Endothelial cell of umbilical vein (primary cell): Measurements from ENCODE around the gene NES. TPM values are rescaled to one million over a fixed set of nuclear protein-coding genes. Genes with fewer than 3 reads are reported as not detected.

Experiments
- BruUV-seq: library from RNA; stranded (reverse); fragments of 400-500 nt; replicated peaks from 2 replicates; lab custom pipeline; 2021; lab: Mats Ljungman, UMichigan
- CTCF ChIA-PET: fragments of 300-600, 350-600 bp; sonication (Branson Sonifier 250); formaldehyde crosslinking; loops from one replicate; lab custom pipeline; 2021; ENCODE audit warnings: antibody characterized with exemption, inconsistent platforms; lab: Charles Lee
- POLR2A ChIA-PET: fragments of 300-600, 350-600 bp; sonication (Branson Sonifier 250); formaldehyde crosslinking; loops from one replicate; lab custom pipeline; 2021; ENCODE audit warnings: antibody characterized with exemption, inconsistent platforms; lab: Charles Lee
- DNase-seq: peaks from one replicate; pipeline ENCODE4 v3.0.0-alpha.2; 2011; ENCODE audit warnings: low read depth, low spot score
- FAIRE-seq: peaks from 2 replicates; lab custom pipeline; 2011; peaks lifted over from hg19 to GRCh38; lab: Jason Lieb, UNC
- H2AFZ ChIP-seq: 2 replicates; pipeline ENCODE4 v1.6.0; 2012; ENCODE audit warnings: low read depth, low read length, control low read depth, inconsistent platforms
- H3K27ac ChIP-seq: 2 replicates; pipeline ENCODE4 v1.5.1; 2011; ENCODE audit warnings: low read depth, mild to moderate bottlenecking, control low read depth, low read length, moderate library complexity; ENCODE audit not compliant: insufficient read depth
- H3K27me3 ChIP-seq, 2 experiments: 2 replicates each; pipeline versions ENCODE4 v1.6.0 to v1.6.1; 2011; ENCODE audit warnings: low read length in 2 of 2, mixed read lengths in 1 of 2; ENCODE audit not compliant: control insufficient read depth in 2 of 2, insufficient read depth in 2 of 2
- H3K36me3 ChIP-seq, 2 experiments: 2 replicates in 1 of 2; 3 replicates in 1 of 2; pipeline ENCODE4 v1.5.1; 2011; ENCODE audit warnings: low read length in 2 of 2, mild to moderate bottlenecking in 1 of 2, moderate library complexity in 1 of 2; ENCODE audit not compliant: control insufficient read depth in 2 of 2, insufficient read depth in 2 of 2; ENCODE audit errors: extremely low read depth in 1 of 2
- H3K4me1 ChIP-seq: 3 replicates; pipeline ENCODE4 v1.5.1; 2011; ENCODE audit warnings: mild to moderate bottlenecking, low read length; ENCODE audit not compliant: control insufficient read depth, insufficient read depth; ENCODE audit errors: extremely low read depth
- H3K4me2 ChIP-seq: 2 replicates; pipeline ENCODE4 v1.6.1; 2011; ENCODE audit warnings: low read length, control low read depth, mixed read lengths; ENCODE audit not compliant: insufficient read depth
- H3K4me3 ChIP-seq, 3 experiments: fragments of 200-600 bp in 1 of 3; sonication (generic), shearing (Covaris generic) in 1 of 3; replicated peaks in 1 of 3; 2 replicates each; pipeline ENCODE4 v1.5.1; 2011 to 2016; ENCODE audit warnings: control low read depth in 3 of 3, low read length in 3 of 3, mild to moderate bottlenecking in 2 of 3, inconsistent platforms in 1 of 3, low read depth in 1 of 3, moderate library complexity in 1 of 3; ENCODE audit not compliant: insufficient read depth in 1 of 3
- H3K79me2 ChIP-seq: 2 replicates; pipeline ENCODE4 v1.6.0; 2012; ENCODE audit warnings: low read length, inconsistent platforms; ENCODE audit not compliant: control insufficient read depth, insufficient read depth
- H3K9ac ChIP-seq: replicated peaks from 2 replicates; pipeline ENCODE3; 2011; ENCODE audit warnings: low read length, control low read depth; ENCODE audit not compliant: insufficient read depth; ENCODE audit errors: extremely low read depth
- H3K9me1 ChIP-seq: replicated peaks from 3 replicates; pipeline ENCODE4 v1.6.0; 2011; ENCODE audit warnings: mild to moderate bottlenecking, low read length; ENCODE audit not compliant: control insufficient read depth, insufficient read depth; ENCODE audit errors: extremely low read depth
- H3K9me3 ChIP-seq: replicated peaks from 2 replicates; pipeline ENCODE4 v1.5.1; 2012; ENCODE audit warnings: low read length, inconsistent platforms; ENCODE audit not compliant: control insufficient read depth, insufficient read depth
- H4K20me1 ChIP-seq: replicated peaks from 2 replicates; pipeline ENCODE3; 2011; ENCODE audit warnings: mild to moderate bottlenecking, low read length; ENCODE audit not compliant: control insufficient read depth, insufficient read depth; ENCODE audit errors: extremely low read depth
- CTCF ChIP-seq, 2 donors: IDR thresholded peaks; 1 replicate in 1 of 2; 2 replicates in 1 of 2; pipeline ENCODE4 v1.5.1; 2011; ENCODE audit warnings: low read length in 2 of 2, mild to moderate bottlenecking in 2 of 2, moderate library complexity in 2 of 2, control low read depth in 1 of 2, inconsistent platforms in 1 of 2, low read depth in 1 of 2; ENCODE audit not compliant: insufficient read depth in 1 of 2; ENCODE audit errors: extremely low read depth in 1 of 2
- EZH2 ChIP-seq: IDR thresholded peaks from 2 replicates; pipeline ENCODE4 v1.6.1; 2012; ENCODE audit warnings: borderline replicate concordance, low read depth, mild to moderate bottlenecking, moderate library complexity, low read length, inconsistent platforms; ENCODE audit not compliant: severe bottlenecking
- FOS ChIP-seq: IDR thresholded peaks from 2 replicates; pipeline ENCODE4 v1.6.1; 2011; ENCODE audit warnings: mild to moderate bottlenecking, low read length, moderate library complexity, borderline replicate concordance; ENCODE audit not compliant: insufficient read depth
- GATA2 ChIP-seq: IDR thresholded peaks from 2 replicates; pipeline ENCODE4 v1.7.0; 2011; ENCODE audit warnings: low read depth, mild to moderate bottlenecking, moderate library complexity, mixed read lengths, low read length; ENCODE audit not compliant: insufficient read length, insufficient read depth
- JUN ChIP-seq: IDR thresholded peaks from 2 replicates; pipeline ENCODE4 v1.6.1; 2011; ENCODE audit warnings: borderline replicate concordance, low read depth; ENCODE audit not compliant: insufficient read length, insufficient read depth
- MAX ChIP-seq: IDR thresholded peaks from 2 replicates; pipeline ENCODE4 v1.6.1; 2011; ENCODE audit not compliant: insufficient read depth, insufficient read length
- MYC ChIP-seq: IDR thresholded peaks from one replicate; pipeline ENCODE4 v1.6.1; 2011; ENCODE audit warnings: mild to moderate bottlenecking, low read depth, low read length
- POLR2A ChIP-seq: IDR thresholded peaks from 2 replicates; pipeline ENCODE4 v1.6.1; 2012; ENCODE audit warnings: low read depth, mild to moderate bottlenecking, control low read depth, low read length
- POLR2AphosphoS5 ChIP-seq: IDR thresholded peaks from 2 replicates; pipeline ENCODE4 v1.6.1; 2012; ENCODE audit warnings: low read depth, mild to moderate bottlenecking, control low read depth, low read length, moderate library complexity; ENCODE audit not compliant: insufficient read depth
- dilution Hi-C: fragments of 300-500 bp; cut with MboI; formaldehyde crosslinking; loops from one replicate; pipeline ENCODE4 v1.15.0; 2019; ENCODE audit warnings: low sequenced_read_pairs; ENCODE audit not compliant: extremely low pct_ligation_motif_present
- intact Hi-C: fragments of 100-400 bp; cut with micrococcal nuclease; formaldehyde crosslinking; loops from one replicate; pipeline ENCODE4 v1.10.0; 2022
- polyA plus RNA-seq, 4 experiments: library from polyadenylated mRNA; depleted of rRNA in 3 of 4; stranded (reverse) in 3 of 4; unstranded in 1 of 4; fragments of >200 nt; gene quantifications; 2 replicates each; pipeline versions ENCODE4 v1.2.1 to v1.2.3, GENCODE V29; 2011 to 2012; ENCODE audit warnings: missing spikeins in 1 of 4
- total RNA-seq: library from RNA; stranded (reverse); gene quantifications from 2 replicates; pipeline ENCODE4 v1.2.3, GENCODE V29; 2021

NES gene
- total and polyA plus RNA-seq, 2 donors (not counting 3 experiments of a cell fraction or from before 2014, with no cell fraction given), result 19.4 to 274 TPM

GRCh38 chr1:156640842-156641706 lies 36.1 kb downstream of the NES start:
- ChIA-PET CTCF (interaction anchor here (0.6 to 3.2 kb wide), 5 partner anchors 12 to 261 kb away, joined by 3 to 20 read pairs (median 4); no protein-coding TSS in a partner anchor), POLR2A (no interaction called here)
- no peaks in the 10 kb centered on the region for H4K20me1 ChIP-seq
- H3K27ac ChIP-seq, result no peak overlapping the region
- H3K4me2 ChIP-seq, result no peak overlapping the region
- H3K79me2 ChIP-seq, result no peaks in the 10 kb centered on the region
- no peaks in the 10 kb centered on the region for H3K9me1 ChIP-seq
- TF ChIP-seq EZH2 (no peak), MYC (no peak), FOS (no peak), POLR2A (no peak), CTCF (IDR thresholded peaks at IDR 0.05; ENCODE audit: extremely low read depth in 1 of 2, insufficient read depth in 1 of 2, low read depth in 1 of 2, low read length in 2 of 2) (no peak), JUN (no peak), MAX (no peak), POLR2AphosphoS5 (no peak), GATA2 (no peak)
- intact Hi-C loops, result no loop called here
- H3K4me3 ChIP-seq, result no peak overlapping the region
- H3K9me3 ChIP-seq, result no peaks in the 10 kb centered on the region
- FAIRE-seq (no peak), DNase-seq (no peak)
- dilution Hi-C loops, result no loop called here
- peaks cover 73 to 81% of the 10 kb centered on the region in 2 experiments for H3K27me3 ChIP-seq
- no peaks in the 10 kb centered on the region for H3K36me3 ChIP-seq
- no peak overlapping the region for H2AFZ ChIP-seq
- H3K4me1 ChIP-seq, result no peaks in the 10 kb centered on the region
- no peak overlapping the region for H3K9ac ChIP-seq
- BruUV-seq, result no TSS peak
